NT2/D1 (cell line): ENCODE measurements around the gene CRYBB1.

Experiments used
- SUZ12 ChIP-seq: IDR thresholded peaks from 2 replicates; pipeline ENCODE4 v1.6.1; 2011; ENCODE audit not compliant: insufficient read length, insufficient read depth; ENCODE audit errors: extremely low read depth
- YY1 ChIP-seq: IDR thresholded peaks from 2 replicates; pipeline ENCODE4 v1.6.1; 2011; ENCODE audit not compliant: insufficient read length, insufficient read depth
- ZNF274 ChIP-seq: IDR thresholded peaks from 2 replicates; pipeline ENCODE4 v1.6.1; 2011; ENCODE audit warnings: mild to moderate bottlenecking, low read depth, low read length

DNA sequence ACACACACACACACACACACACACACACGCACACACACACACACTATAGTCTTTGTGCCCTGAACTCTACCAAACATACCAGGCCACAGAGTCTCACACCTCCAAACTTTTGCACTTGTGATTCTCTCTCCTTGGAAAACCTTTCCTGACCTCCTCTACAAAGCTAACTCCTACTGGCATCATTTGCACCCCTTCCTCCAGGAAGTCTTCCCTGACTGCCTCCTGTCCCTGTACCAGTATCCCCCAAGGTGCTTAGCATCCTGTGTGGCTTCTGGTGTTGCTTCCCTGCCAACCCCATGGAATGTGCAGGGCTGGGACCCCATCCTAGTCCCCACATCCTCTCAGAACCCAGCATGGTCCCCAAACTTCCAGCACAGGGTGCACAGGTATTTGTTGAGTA is 36.8 kb downstream of the CRYBB1 start:
- no peak for TF ChIP-seq ZNF274
- no peak for TF ChIP-seq YY1
- no peak for TF ChIP-seq SUZ12
